Epithelial cell of esophagus (primary cell): ENCODE data around the gene JAZF1.

Experiments used
- DNase-seq: peaks from one replicate; pipeline ENCODE4 v3.0.0; 2010; ENCODE audit warnings: low read depth
- H3K4me3 ChIP-seq: 2 replicates; pipeline ENCODE4 v1.5.1; 2011; ENCODE audit warnings: mild to moderate bottlenecking, low read length, control low read depth
- TF ChIP-seq, protein P1 (sequence below): IDR thresholded peaks from 2 replicates; pipeline ENCODE4 v1.5.1; 2011; ENCODE audit warnings: low read depth, mild to moderate bottlenecking, low read length, control low read depth, inconsistent platforms; ENCODE audit not compliant: insufficient read depth; ENCODE audit errors: missing control alignments

Gene JAZF1

DNA sequence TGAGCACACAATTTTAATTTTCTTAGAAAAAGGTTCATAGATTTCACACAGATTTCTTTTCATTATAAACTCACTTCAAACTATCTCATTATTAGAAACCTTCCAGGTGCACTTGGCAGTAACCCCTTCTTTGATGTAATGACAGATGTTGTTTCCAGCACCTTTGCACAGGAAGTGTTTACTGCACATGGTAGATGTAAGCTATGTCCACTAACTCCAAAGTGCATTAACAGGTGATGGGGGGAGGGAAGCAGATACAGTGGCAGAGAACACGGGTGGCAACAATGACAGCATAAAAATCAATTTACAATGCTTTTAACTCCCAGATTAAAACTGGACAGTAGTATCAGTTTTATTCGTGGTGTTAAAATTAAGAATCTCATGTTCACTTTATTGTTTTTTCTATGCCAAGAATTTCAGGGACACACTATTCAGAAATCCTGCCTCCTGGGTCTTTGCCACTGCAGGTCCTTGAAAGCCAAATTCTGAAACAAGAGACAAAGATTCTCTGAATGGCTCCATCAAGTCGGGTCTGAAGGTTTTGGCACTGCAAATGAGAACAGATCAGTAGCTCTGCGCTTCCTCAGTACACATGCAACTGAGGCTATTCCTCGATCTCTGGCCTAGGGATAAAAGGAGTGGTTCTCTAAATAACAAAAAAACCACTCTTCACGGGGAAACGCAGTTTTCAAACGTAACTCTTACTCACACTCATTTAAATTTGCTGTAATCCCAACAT, 187.7 kb downstream of the JAZF1 start:
- no peak for DNase-seq
- no peak overlapping the region for H3K4me3 ChIP-seq
- TF ChIP-seq, protein P1, sequence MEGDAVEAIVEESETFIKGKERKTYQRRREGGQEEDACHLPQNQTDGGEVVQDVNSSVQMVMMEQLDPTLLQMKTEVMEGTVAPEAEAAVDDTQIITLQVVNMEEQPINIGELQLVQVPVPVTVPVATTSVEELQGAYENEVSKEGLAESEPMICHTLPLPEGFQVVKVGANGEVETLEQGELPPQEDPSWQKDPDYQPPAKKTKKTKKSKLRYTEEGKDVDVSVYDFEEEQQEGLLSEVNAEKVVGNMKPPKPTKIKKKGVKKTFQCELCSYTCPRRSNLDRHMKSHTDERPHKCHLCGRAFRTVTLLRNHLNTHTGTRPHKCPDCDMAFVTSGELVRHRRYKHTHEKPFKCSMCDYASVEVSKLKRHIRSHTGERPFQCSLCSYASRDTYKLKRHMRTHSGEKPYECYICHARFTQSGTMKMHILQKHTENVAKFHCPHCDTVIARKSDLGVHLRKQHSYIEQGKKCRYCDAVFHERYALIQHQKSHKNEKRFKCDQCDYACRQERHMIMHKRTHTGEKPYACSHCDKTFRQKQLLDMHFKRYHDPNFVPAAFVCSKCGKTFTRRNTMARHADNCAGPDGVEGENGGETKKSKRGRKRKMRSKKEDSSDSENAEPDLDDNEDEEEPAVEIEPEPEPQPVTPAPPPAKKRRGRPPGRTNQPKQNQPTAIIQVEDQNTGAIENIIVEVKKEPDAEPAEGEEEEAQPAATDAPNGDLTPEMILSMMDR = no peak

DNA sequence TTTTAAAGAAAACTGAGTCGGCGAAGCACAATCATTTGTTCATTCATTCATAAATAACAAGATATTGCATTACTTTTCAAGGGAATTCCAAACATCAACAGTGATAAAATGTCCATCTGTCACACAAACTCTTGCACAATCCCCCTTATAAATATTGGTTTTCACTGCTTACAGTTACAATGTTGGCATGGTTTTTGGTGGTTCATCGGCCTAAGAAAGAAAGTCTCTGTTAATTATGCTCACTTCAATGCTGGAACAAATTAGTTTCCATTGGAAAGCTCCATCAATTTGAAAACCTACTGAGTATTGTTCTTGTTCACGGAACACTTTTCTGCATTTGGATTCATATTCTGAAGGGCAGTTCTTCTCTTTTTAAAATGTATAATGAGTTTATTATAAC, 188.5 kb downstream of the JAZF1 start:
- TF ChIP-seq, protein P1 = no peak
- DNase-seq = no peak
- H3K4me3 ChIP-seq = no peak overlapping the region

DNA sequence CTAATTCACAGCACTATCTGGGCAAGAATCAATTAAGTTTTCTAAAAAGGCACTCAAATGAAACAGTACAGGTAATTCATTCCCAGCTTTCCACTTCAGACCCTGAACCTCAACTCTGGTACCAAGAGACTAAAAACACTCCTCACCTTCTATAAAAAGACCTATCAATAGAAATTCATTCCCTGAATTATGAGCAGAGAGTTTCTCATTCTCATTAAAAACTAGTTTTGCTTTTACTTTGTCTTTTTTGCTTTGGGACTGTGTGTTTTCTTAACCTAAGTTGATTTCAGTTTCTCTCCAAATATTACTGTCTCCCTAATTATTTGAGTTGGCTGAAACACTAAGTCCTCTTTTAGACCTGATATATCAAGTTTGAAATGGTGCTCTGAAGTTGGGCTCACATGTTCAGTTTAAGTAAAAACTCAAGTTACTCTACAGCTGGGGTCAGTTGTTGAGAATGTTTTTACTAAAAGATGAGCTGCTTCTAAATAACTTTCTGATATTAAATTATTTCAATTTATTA, 189.5 kb downstream of the JAZF1 start:
- H3K4me3 ChIP-seq = no peak overlapping the region
- TF ChIP-seq, protein P1 = no peak
- DNase-seq = no peak

DNA sequence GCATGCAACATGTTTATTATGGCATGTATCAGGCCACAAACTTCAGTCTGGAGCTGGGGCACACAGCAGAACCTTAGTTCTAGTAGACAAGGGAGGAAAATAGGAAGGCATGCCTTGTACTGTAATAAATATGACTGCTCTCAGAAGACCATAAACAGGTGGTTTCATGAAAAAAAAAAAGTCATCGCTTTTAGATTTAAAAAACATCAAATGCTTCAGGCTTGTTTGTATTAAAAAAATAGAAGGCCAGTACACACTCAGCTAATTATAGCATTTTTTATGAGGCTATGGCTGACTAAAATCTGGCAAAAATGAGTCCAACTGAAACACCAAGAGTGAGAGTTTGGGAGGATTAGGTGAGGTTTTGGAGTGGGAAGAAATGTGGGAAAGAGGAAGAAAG, 204.1 kb downstream of the JAZF1 start:
- no peak overlapping the region for H3K4me3 ChIP-seq
- TF ChIP-seq, protein P1 = no peak
- DNase-seq = no peak

DNA sequence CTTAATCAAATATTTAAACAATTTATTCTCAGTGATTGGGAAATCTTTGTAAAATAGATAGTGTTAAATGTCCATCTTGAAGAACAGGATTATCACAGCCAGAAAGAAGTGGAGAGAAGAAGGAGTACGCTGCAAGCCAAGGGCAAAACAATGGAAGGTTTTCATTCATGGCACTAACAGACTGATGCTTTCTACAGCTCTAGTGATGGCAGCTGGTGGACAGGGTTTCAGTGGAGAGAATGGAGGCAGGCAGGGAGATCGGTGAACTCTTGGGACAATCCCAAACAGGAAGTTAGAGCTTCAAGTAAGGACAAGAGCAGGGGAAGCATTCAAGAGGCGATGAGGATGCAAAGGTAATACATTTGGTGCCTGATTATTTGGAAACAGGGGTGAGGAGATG, 207.0 kb downstream of the JAZF1 start:
- TF ChIP-seq, protein P1 = no peak
- no peak overlapping the region for H3K4me3 ChIP-seq
- no peak for DNase-seq

DNA sequence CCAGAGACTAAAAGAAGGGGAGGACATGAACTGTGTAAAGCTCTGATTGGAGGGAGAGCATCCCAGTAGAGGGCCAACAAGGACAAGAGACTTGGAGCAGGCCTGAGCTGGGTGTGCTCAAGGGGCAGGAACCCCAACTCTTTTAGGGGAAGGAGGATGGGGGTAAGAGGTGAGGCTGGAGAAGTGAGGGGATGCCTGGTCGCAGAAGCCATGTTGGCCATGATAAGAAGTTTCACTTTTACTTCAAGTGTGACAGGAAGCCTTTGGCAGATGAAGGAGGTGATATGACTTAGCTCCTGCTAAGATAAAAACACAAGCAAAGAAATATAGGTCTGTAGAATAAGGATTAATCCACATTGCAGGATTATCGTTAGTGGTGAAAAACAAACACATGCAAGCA, 208.3 kb downstream of the JAZF1 start:
- no peak overlapping the region for H3K4me3 ChIP-seq

More for the DNA sequence above, 208.3 kb downstream of the JAZF1 start:
- DNase-seq = no peak
- TF ChIP-seq, protein P1 = no peak
